Heart left ventricle (tissue), 13 donors: ENCODE measurements around the gene PCGF1.

Source experiments
- POLR2A ChIP-seq, 2 donors: fragments of 450-650 bp; IDR thresholded peaks; one replicate each; pipeline ENCODE4 v1.6.1; 2017; ENCODE audit warnings: antibody characterized with exemption in 2 of 2, mild to moderate bottlenecking in 2 of 2, moderate library complexity in 2 of 2
- TF ChIP-seq, protein P1 (sequence below), 12 donors: fragments of 200-600 bp; sonication (generic) in 4 of 12; IDR thresholded peaks; one replicate each; pipeline versions ENCODE4 v1.5.0 to v1.8.0; 2018 to 2022; ENCODE audit warnings: antibody characterized with exemption in 12 of 12, mild to moderate bottlenecking in 5 of 12
- donor health status: ischemic (EF 13 %, LVEDD 7.1; RV severe dilation, severe dysfunction).
- donor health status: DM: no; HTN: yes; CAD: no.
- donor health status: DM: no; HTN: no; CAD: no.
- donor health status: ischemic (EF 25% LVEDD 6.9; RV normal size, moderate dysfunction).
- donor health status: ischemic (EF 25% LVEDD 5.7; RV mildly dilated, moderate dysfunction).
- donor health status: ischemic (EF 35%, LVEDD 5.7; RV mildly dilated, moderate dysfunction).
- donor health status: nonischemic (EF 11% LVEDD 7.7; RV severe dilation, severe dysfunction).
- donor health status: DM: yes; HTN: yes; CAD: no.
- donor health status: PGD.
- donor health status: ischemic (EF 29% LVEDD 5.4; RV normal size, mild dysfunction).
- donor health status: nonischemic (EF 23%, LVEDD 6.1; RV moderate dilation, normal function).

DNA sequence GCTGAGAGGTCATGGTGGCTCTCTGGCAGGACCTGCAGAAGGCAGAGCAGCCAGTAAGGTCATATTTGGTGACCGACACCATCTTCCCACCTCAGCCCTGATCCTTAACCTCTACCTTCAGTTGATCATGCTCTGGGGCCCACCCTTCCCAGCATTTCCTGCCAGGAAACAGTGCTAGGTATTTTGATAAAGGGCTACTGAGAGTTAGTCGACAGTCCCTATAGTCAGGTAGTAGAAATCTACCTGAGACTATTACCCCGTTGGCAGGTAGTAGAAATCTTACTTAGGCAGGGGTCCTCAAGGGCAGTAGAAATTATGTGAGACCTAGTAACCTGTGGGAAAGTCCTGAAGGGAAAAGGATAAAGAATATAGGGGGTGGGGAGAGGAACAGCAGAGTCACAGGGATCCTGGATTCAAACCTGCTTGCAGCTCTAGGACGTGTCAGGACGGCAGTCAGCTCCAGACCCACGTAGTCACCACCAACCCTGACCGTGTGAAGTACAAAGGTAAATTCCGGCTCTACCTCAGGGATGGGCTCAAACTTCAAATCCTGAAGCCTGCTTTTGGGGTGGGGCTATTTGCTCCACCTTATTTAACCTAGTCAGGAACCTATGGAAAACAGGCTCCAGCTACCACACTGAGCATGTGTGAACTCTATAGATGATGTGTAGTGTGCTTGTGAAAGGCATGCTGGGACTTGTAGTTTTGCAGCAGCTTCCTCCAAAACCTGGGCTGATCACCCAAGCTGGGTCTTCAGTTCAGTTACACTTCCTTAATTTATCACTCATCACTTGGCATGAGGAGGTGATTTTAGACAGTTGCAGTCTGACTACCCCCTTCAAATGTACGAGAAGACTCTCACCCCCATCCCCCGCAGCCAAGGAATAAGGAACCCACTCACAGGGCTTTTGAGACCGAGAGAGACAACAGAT is 18.5 kb upstream of the PCGF1 start, which contains the start of gene DQX1:
- TF ChIP-seq, protein P1, sequence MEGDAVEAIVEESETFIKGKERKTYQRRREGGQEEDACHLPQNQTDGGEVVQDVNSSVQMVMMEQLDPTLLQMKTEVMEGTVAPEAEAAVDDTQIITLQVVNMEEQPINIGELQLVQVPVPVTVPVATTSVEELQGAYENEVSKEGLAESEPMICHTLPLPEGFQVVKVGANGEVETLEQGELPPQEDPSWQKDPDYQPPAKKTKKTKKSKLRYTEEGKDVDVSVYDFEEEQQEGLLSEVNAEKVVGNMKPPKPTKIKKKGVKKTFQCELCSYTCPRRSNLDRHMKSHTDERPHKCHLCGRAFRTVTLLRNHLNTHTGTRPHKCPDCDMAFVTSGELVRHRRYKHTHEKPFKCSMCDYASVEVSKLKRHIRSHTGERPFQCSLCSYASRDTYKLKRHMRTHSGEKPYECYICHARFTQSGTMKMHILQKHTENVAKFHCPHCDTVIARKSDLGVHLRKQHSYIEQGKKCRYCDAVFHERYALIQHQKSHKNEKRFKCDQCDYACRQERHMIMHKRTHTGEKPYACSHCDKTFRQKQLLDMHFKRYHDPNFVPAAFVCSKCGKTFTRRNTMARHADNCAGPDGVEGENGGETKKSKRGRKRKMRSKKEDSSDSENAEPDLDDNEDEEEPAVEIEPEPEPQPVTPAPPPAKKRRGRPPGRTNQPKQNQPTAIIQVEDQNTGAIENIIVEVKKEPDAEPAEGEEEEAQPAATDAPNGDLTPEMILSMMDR (IDR thresholded peaks at IDR 0.05): no peak
- TF ChIP-seq POLR2A (IDR thresholded peaks at IDR 0.05): no peak
